Right lobe of liver (tissue), 4 donors: ENCODE results near the gene NUDT6.

Source experiments
- CTCF ChIP-seq, 4 donors: fragments of 200-600 bp in 3 of 4; fragments of 450-650 bp in 1 of 4; IDR thresholded peaks; one replicate each; pipeline versions ENCODE4 v1.5.1 to v1.8.0; 2016 to 2022; ENCODE audit warnings: antibody characterized with exemption in 4 of 4, mild to moderate bottlenecking in 2 of 4
- POLR2A ChIP-seq: fragments of 450-650 bp; IDR thresholded peaks from one replicate; pipeline ENCODE4 v1.6.1; 2017; ENCODE audit warnings: antibody characterized with exemption, mild to moderate bottlenecking
- donor health status: DM: no; HTN: no; CAD: no.
- donor health status: DM: no; HTN: no; CAD: no.
- donor health status: DM: no; HTN: yes; CAD: no.

- TF ChIP-seq CTCF (IDR thresholded peaks at IDR 0.05) (no peak), POLR2A (no peak)
Observed at GRCh38 chr4:122903766-122904288, 18.6 kb downstream of the NUDT6 start.
